GM23338 (cell line): ENCODE results near the gene SSTR5. TPM values are rescaled to one million over a fixed set of nuclear protein-coding genes. Genes with fewer than 3 reads are reported as not detected.

Source experiments
- polyA plus RNA-seq: library from polyadenylated mRNA; unstranded; fragments of >200 nt; fragmentation: Nextera tagmentation; extraction: Ambion mirVana; gene quantifications from 2 replicates; pipeline ENCODE4 v1.2.1, GENCODE V29; 2016
- total RNA-seq: library from RNA; depleted of rRNA; stranded (reverse); fragments of >200 nt; shearing (Covaris generic); gene quantifications from 2 replicates; pipeline ENCODE4 v1.2.3, GENCODE V29; 2014; rRNA removed

Gene SSTR5
- total and polyA plus RNA-seq, 2 experiments from 2014 or later, result 0.60 to 1.0 TPM

Other genes with a start within 250 kb of the SSTR5 start
- 2.9 and 10.1 TPM in 2 replicates for gene LMF1, start 101.8 kb upstream of the SSTR5 start, total RNA-seq
- gene LMF1, start 101.8 kb upstream of the SSTR5 start, polyA plus RNA-seq, result 3.6 and 4.2 TPM in 2 replicates
- 17.2 and 26.2 TPM in 2 replicates for gene SOX8, start 91.0 kb upstream of the SSTR5 start, total RNA-seq
- gene SOX8, start 91.0 kb upstream of the SSTR5 start, polyA plus RNA-seq, result 5.7 and 6.7 TPM in 2 replicates
- not detected in 2 replicates for gene C1QTNF8, start 23.5 kb downstream of the SSTR5 start, total RNA-seq
- not detected in 2 replicates for gene C1QTNF8, start 23.5 kb downstream of the SSTR5 start, polyA plus RNA-seq
- 34.5 and 43.3 TPM in 2 replicates for gene CACNA1H, start 80.4 kb downstream of the SSTR5 start, total RNA-seq
- 3.5 and 3.8 TPM in 2 replicates for gene CACNA1H, start 80.4 kb downstream of the SSTR5 start, polyA plus RNA-seq
- gene TPSG1, start 152.5 kb downstream of the SSTR5 start, total RNA-seq, result not detected in 2 replicates
- 0.56 and 0.81 TPM in 2 replicates for gene TPSG1, start 152.5 kb downstream of the SSTR5 start, polyA plus RNA-seq
- not detected in 2 replicates for gene TPSB2, start 157.4 kb downstream of the SSTR5 start, total RNA-seq
- 0.23 TPM in 1 of 2 replicates, not detected in the other for gene TPSB2, start 157.4 kb downstream of the SSTR5 start, polyA plus RNA-seq
- not detected in 2 replicates for gene TPSAB1, start 168.0 kb downstream of the SSTR5 start, total RNA-seq
- not detected in 2 replicates for gene TPSAB1, start 168.0 kb downstream of the SSTR5 start, polyA plus RNA-seq
- 0.17 TPM in 1 of 2 replicates, not detected in the other for gene TPSD1, start 183.3 kb downstream of the SSTR5 start, total RNA-seq
- not detected in 2 replicates for gene TPSD1, start 183.3 kb downstream of the SSTR5 start, polyA plus RNA-seq
- gene UBE2I, start 236.9 kb downstream of the SSTR5 start, total RNA-seq, result 116 and 117 TPM in 2 replicates
- gene UBE2I, start 236.9 kb downstream of the SSTR5 start, polyA plus RNA-seq, result 216 and 220 TPM in 2 replicates